Measurements from ENCODE around the gene UBE4B.

- TF ChIP-seq POLR2A (IDR thresholded peaks at IDR 0.05; ENCODE audit: low read depth, low read length): no peak
- no peak for TF ChIP-seq MXI1 (IDR thresholded peaks at IDR 0.05; ENCODE audit: borderline replicate concordance, low read depth, low read length)
- TF ChIP-seq RFX5 (IDR thresholded peaks at IDR 0.05; ENCODE audit: low read depth, low read length): no peak
- no peak for TF ChIP-seq CTCF (conservative IDR thresholded peaks at IDR 0.05; ENCODE audit: low read depth, low read length)
- no peak for TF ChIP-seq FOS (IDR thresholded peaks at IDR 0.05; ENCODE audit: low read depth, low read length)
- TF ChIP-seq CEBPB (IDR thresholded peaks at IDR 0.05; ENCODE audit: low read depth, low read length): no peak
- TF ChIP-seq RCOR1 (IDR thresholded peaks at IDR 0.05; ENCODE audit: insufficient replicate concordance, low read length): no peak
- TF ChIP-seq RAD21 (IDR thresholded peaks at IDR 0.05; ENCODE audit: low read length): no peak
- no peak for TF ChIP-seq BHLHE40 (IDR thresholded peaks at IDR 0.05; ENCODE audit: low read depth, low read length)
These were observed 13.8 kb downstream of the UBE4B start for GRCh38 chr1:10046356-10047085.
